ENCODE data around the gene SLC7A5. TPM values are rescaled to one million over a fixed set of nuclear protein-coding genes. Genes with fewer than 3 reads are reported as not detected.

SLC7A5 gene
- total RNA-seq, 1 donor from 2014 or later: 42.2 TPM

- no peak for DNase-seq (ENCODE audit: low spot score, unreplicated experiment)
- Mint-ChIP-seq H3K4me3 (ENCODE audit: low read depth) (no peak overlapping the region), H3K9me3 (ENCODE audit: low read depth) (no peaks in the 10 kb centered on the region), H3K27ac (no peak overlapping the region), H3K4me1 (ENCODE audit: low read depth) (peaks cover 4% of the 10 kb centered on the region), H3K27me3 (peaks cover 6% of the 10 kb centered on the region), H3K36me3 (ENCODE audit: insufficient read depth) (no peaks in the 10 kb centered on the region)
- TF ChIP-seq, protein P1, sequence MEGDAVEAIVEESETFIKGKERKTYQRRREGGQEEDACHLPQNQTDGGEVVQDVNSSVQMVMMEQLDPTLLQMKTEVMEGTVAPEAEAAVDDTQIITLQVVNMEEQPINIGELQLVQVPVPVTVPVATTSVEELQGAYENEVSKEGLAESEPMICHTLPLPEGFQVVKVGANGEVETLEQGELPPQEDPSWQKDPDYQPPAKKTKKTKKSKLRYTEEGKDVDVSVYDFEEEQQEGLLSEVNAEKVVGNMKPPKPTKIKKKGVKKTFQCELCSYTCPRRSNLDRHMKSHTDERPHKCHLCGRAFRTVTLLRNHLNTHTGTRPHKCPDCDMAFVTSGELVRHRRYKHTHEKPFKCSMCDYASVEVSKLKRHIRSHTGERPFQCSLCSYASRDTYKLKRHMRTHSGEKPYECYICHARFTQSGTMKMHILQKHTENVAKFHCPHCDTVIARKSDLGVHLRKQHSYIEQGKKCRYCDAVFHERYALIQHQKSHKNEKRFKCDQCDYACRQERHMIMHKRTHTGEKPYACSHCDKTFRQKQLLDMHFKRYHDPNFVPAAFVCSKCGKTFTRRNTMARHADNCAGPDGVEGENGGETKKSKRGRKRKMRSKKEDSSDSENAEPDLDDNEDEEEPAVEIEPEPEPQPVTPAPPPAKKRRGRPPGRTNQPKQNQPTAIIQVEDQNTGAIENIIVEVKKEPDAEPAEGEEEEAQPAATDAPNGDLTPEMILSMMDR (IDR thresholded peaks at IDR 0.05; ENCODE audit: unreplicated experiment): no peak
These were observed 67.5 kb downstream of the SLC7A5 start for GRCh38 chr16:87801679-87802259.

DNA sequence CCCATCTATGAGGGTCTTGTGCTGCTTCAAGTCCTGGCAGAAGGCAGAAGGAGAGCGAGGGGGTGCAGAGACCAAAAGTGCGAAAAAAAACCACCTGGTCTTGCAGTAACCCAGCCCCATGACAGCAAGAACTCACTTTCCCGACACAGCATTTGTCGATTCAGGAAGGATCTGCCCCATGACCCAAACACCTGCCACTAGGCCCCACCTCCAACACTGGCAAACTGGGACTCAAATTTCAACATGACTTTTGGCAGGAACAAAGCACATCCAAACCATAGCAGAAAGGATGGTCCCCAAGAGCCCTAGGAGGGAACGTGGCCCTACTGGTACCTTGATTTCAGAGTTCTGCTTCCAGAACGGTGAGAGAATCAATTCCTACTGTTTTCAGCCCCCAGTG, 68.8 kb downstream of the SLC7A5 start:
- DNase-seq (ENCODE audit: low spot score, unreplicated experiment): no peak
- Mint-ChIP-seq H3K9me3 (ENCODE audit: low read depth) (no peaks in the 10 kb centered on the region), H3K36me3 (ENCODE audit: insufficient read depth) (no peaks in the 10 kb centered on the region), H3K4me3 (ENCODE audit: low read depth) (no peak overlapping the region), H3K27me3 (peaks cover 4% of the 10 kb centered on the region), H3K27ac (no peak overlapping the region), H3K4me1 (ENCODE audit: low read depth) (no peaks in the 10 kb centered on the region)
- TF ChIP-seq, protein P1 (IDR thresholded peaks at IDR 0.05; ENCODE audit: unreplicated experiment): no peak

- H3K4me1 Mint-ChIP-seq (ENCODE audit: low read depth): no peaks in the 10 kb centered on the region
- no peak overlapping the region for H3K4me3 Mint-ChIP-seq (ENCODE audit: low read depth)
- DNase-seq (ENCODE audit: low spot score, unreplicated experiment): no peak
- no peaks in the 10 kb centered on the region for H3K36me3 Mint-ChIP-seq (ENCODE audit: insufficient read depth)
- H3K27ac Mint-ChIP-seq: no peak overlapping the region
- H3K27me3 Mint-ChIP-seq: peaks cover 4% of the 10 kb centered on the region
- H3K9me3 Mint-ChIP-seq (ENCODE audit: low read depth): no peaks in the 10 kb centered on the region
- TF ChIP-seq, protein P1 (IDR thresholded peaks at IDR 0.05; ENCODE audit: unreplicated experiment): no peak
These were observed 74.0 kb downstream of the SLC7A5 start for GRCh38 chr16:87795336-87795735.

DNA sequence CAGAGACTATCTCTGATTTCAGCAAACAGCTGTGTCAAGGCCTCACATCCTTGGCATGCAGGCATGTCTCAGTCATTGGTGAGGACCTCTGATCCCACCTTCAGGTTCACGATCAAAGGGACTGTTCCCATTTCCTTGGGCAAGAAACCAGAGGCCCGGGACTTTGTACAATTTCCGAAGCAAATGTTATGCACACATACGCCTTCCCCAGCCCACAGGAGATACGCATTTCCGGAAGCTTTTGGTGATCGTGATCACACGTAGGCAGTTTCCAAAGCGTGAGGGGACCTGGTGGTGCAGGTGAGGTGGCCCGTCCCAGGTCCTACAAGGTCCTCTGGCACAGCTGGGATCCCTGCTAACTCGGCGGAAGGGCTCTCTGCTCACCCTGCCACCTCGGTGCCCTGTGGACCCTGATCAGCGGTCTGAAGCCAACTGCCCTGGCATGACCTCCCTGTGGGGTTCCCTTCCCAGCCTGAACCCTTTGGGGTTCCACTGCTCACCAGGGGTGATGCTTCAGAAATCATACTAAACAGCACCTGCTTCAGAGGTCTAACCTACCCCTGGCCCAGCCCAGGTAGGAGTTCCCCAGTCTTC, 74.7 kb downstream of the SLC7A5 start:
- Mint-ChIP-seq H3K9me3 (ENCODE audit: low read depth) (no peaks in the 10 kb centered on the region), H3K36me3 (ENCODE audit: insufficient read depth) (no peaks in the 10 kb centered on the region), H3K27ac (no peak overlapping the region), H3K27me3 (peaks cover 6% of the 10 kb centered on the region), H3K4me1 (ENCODE audit: low read depth) (peaks cover 2% of the 10 kb centered on the region), H3K4me3 (ENCODE audit: low read depth) (no peak overlapping the region)
- TF ChIP-seq, protein P1 (IDR thresholded peaks at IDR 0.05; ENCODE audit: unreplicated experiment): no peak
- DNase-seq (ENCODE audit: low spot score, unreplicated experiment): no peak

- no peak overlapping the region for H3K27ac Mint-ChIP-seq
- TF ChIP-seq, protein P1 (IDR thresholded peaks at IDR 0.05; ENCODE audit: unreplicated experiment): no peak
- peaks cover 4% of the 10 kb centered on the region for H3K4me1 Mint-ChIP-seq (ENCODE audit: low read depth)
- no peak overlapping the region for H3K4me3 Mint-ChIP-seq (ENCODE audit: low read depth)
- DNase-seq (ENCODE audit: low spot score, unreplicated experiment): no peak
- H3K27me3 Mint-ChIP-seq: peaks cover 4% of the 10 kb centered on the region
- H3K36me3 Mint-ChIP-seq (ENCODE audit: insufficient read depth): no peaks in the 10 kb centered on the region
- H3K9me3 Mint-ChIP-seq (ENCODE audit: low read depth): no peaks in the 10 kb centered on the region
These were observed 77.1 kb downstream of the SLC7A5 start for GRCh38 chr16:87792205-87792565.

All from progenitor cell of endocrine pancreas (in vitro differentiated cells).